NCI-H82 treated with DMSO at 0.1 percent for 48 hours (cell line): ENCODE data around the gene C1QTNF6.

Experiments
- DNase-seq: peaks from one replicate; lab custom pipeline; 2025; ENCODE audit not compliant: unreplicated experiment; lab: John Stamatoyannopoulos, UW

The C1QTNF6 gene

GRCh38 chr22:37163575-37164504, 24.2 kb downstream of the C1QTNF6 start:
- no peak for DNase-seq

- DNase-seq: no peak
Observed at GRCh38 chr22:37163096-37163489, 25.0 kb downstream of the C1QTNF6 start.

GRCh38 chr22:37162221-37163095, 25.6 kb downstream of the C1QTNF6 start:
- DNase-seq: no peak

- no peak for DNase-seq
Observed at GRCh38 chr22:37161443-37161842, 26.6 kb downstream of the C1QTNF6 start.

DNA sequence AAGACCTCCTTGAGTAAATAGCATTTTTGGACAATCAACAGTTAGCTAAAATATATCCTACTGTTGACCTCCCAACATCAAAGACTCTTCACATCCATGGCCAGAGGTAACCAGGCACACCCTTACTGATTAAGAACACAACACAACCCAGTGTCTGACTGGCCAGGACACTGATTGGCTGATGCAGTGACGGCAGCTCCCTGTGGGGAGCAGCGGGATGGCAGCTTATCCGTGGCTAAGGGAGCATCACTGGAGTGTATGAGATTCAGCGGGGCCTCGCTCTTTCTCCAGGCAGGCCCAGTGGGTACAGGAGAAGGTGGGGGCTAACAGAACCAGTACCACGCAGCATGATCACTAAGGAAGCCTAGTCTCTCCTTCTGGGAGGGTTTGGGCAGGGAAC, 28.0 kb downstream of the C1QTNF6 start:
- no peak for DNase-seq

DNA sequence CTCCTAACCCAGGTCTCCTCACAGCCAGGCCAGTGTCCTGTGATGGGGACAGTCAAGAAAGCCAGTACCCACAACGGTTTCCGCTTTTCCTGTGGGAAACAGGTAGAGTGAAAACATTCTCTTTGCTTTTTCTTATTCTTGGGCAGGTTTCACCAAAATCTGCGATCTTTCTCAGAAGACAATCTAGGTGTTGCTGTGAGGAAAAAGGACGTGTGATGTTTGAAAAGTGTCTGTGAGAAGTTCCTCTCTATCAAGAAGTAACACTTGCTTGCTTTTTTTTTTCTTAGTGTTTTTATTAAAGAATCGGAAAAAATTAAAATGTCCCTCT, 29.1 kb downstream of the C1QTNF6 start:
- DNase-seq: no peak

GRCh38 chr22:37157516-37158285, 30.3 kb downstream of the C1QTNF6 start:
- DNase-seq: no peak

GRCh38 chr22:37156686-37157435, 31.2 kb downstream of the C1QTNF6 start:
- DNase-seq: no peak

DNA sequence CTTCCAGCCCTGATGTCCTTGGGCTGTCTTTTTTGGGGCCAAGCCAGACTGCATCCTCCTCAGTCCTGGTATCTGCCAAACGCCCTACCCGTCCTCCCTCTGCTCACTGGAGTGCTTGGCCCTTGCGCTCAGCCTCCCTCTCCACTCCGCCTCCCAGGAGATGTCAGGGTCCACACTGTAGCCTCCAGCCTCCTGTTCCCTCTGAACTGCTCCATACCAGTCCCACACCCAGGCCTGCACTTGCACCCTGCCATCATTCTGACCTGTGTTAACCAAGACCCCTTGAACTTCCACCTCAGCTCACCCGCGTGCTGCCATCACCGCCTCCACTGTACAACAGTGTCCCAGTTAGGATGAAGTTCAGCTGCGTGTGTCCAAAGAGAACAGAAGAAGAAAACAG, 32.1 kb downstream of the C1QTNF6 start:
- DNase-seq: no peak

GRCh38 chr22:37154925-37155712, 32.9 kb downstream of the C1QTNF6 start:
- DNase-seq: no peak

GRCh38 chr22:37153901-37154300, 34.1 kb downstream of the C1QTNF6 start:
- no peak for DNase-seq

GRCh38 chr22:37151401-37151800, 36.6 kb downstream of the C1QTNF6 start:
- no peak for DNase-seq

- DNase-seq: no peak
Observed at GRCh38 chr22:37150701-37151100, 37.3 kb downstream of the C1QTNF6 start.

GRCh38 chr22:37148742-37149665, 39.0 kb downstream of the C1QTNF6 start:
- DNase-seq: no peak

- DNase-seq: no peak
Observed at GRCh38 chr22:37148031-37148651, 39.9 kb downstream of the C1QTNF6 start.

DNA sequence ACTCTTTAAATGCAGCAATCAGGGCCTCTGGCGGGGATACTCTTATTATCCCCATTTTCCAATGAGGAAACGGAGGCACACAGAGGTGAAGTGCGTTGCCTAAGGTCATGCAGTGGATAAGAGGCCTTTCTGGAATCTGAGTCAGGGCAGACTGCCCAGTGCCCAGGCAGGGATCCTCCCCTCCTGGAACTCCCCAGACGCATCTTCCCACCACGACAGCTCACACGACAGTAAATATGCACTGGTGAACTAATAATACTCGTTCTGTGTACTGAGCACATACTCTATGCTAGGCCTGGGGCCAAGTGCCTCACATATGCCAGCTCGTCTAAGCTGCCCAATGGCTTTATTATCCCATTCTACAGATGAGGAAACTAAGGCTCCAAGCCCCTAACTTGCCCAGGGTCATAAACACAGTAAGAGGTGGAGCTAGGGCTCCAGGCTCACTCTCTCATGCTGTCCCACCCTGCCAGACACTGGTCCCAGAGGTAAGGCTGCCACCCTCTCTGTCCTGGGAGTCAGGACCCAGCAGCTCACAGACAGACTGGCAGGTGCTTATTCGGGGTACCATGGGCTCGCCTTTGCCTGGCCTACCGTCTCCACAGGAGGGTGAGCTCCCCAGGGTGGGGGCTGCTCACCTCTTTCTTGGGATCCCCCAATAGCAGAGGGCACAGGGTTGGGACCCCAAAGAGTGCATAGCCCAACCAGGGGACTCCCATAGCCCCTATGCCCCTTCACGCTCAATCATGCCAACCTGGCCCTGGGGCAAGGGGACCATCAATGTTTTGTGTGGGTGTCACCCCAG, 40.7 kb downstream of the C1QTNF6 start:
- no peak for DNase-seq

- no peak for DNase-seq
Observed at GRCh38 chr22:37146507-37147180, 41.4 kb downstream of the C1QTNF6 start.
